KMS-11 (cell line): Measurements from ENCODE around the gene PPP2R3B.

Experiments used
- H2AFZ ChIP-seq: fragments of 200-600 bp; sonication (generic); 2 replicates; pipeline ENCODE4 v1.6.1; 2016; ENCODE audit warnings: antibody characterized with exemption, mixed run types, low read depth
- H3K27ac ChIP-seq: fragments of 200-600 bp; sonication (generic); 2 replicates; pipeline ENCODE4 v1.6.1; 2016; ENCODE audit warnings: mild to moderate bottlenecking, mixed run types
- H3K27me3 ChIP-seq: fragments of 200-600 bp; sonication (generic); 2 replicates; pipeline ENCODE4 v1.6.1; 2017; ENCODE audit warnings: mild to moderate bottlenecking, low read depth, mixed run types, moderate library complexity; ENCODE audit not compliant: insufficient read depth
- H3K36me3 ChIP-seq: fragments of 200-600 bp; sonication (generic); 2 replicates; pipeline ENCODE4 v1.6.1; 2017; ENCODE audit warnings: mild to moderate bottlenecking, mixed run types; ENCODE audit not compliant: insufficient read depth
- H3K4me1 ChIP-seq: fragments of 200-600 bp; sonication (generic); 2 replicates; pipeline ENCODE4 v1.6.1; 2016; ENCODE audit warnings: mild to moderate bottlenecking, low read depth, mixed run types; ENCODE audit not compliant: poor library complexity, severe bottlenecking
- H3K4me2 ChIP-seq: fragments of 200-600 bp; sonication (generic); 2 replicates; pipeline ENCODE4 v1.7.0; 2016; ENCODE audit warnings: mild to moderate bottlenecking, mixed run types
- H3K4me3 ChIP-seq: fragments of 200-600 bp; sonication (generic); IDR thresholded peaks from 2 replicates; pipeline ENCODE4 v1.6.1; 2017; ENCODE audit warnings: low read depth, low read length, mixed read lengths; ENCODE audit not compliant: insufficient read depth
- H3K79me2 ChIP-seq: fragments of 200-600 bp; sonication (generic); 2 replicates; pipeline ENCODE4 v1.6.1; 2016; ENCODE audit warnings: low read depth, mixed run types; ENCODE audit not compliant: insufficient read depth
- H3K9ac ChIP-seq: fragments of 200-600 bp; sonication (generic); 2 replicates; pipeline ENCODE4 v1.6.1; 2016; ENCODE audit warnings: mild to moderate bottlenecking, mixed run types
- H4K20me1 ChIP-seq: fragments of 200-600 bp; sonication (generic); 2 replicates; pipeline ENCODE4 v1.6.1; 2016; ENCODE audit warnings: mild to moderate bottlenecking, mixed run types; ENCODE audit not compliant: insufficient read depth
- CTCF ChIP-seq: fragments of 200-600 bp; sonication (generic); conservative IDR thresholded peaks from 2 replicates; pipeline ENCODE4 v1.6.1; 2017; ENCODE audit warnings: low read depth, mild to moderate bottlenecking, antibody characterized with exemption, low read length, moderate library complexity, mixed read lengths

The PPP2R3B gene

DNA sequence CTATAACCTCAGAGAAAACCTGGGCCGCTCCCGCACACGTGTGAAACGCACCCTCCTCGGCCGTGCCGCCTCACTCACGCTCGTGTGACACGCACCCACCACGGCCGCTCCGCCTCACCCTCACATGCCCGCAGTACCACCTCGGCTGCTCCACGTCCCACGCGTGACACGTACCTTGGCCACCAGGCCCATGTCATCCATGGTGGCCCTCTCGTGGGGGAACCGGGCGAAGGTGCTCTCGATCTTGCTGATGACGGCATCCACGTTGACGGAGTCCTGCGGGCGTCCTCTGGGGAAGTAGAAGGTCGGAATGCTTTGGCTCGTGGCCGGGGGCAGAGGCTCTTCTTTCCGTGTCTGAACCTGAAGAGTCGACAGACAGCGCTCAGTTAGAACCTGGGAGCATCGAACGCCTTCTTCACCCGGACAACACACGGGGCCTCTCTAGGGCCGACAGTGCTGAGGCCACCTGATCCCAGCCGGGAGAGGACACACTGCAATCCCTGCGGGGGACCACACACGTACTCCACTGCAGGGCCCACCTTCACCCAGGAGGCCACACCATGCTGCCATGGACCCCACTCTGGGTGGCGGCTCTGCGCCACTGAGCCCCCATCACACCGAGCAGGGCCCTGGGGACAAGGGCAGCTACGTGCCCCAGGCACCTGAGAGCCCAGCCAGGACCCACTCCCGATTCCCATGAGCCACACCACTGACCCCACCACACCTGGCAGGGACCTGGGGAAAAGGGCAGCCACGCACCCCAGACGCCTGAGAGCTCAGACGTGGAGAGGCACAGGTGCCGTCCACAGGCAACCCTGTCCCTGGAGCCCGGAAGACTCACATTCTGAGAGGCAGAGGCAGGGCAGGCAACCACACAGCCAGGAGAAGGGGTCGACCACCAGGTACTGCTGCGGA, 25.2 kb downstream of the PPP2R3B start:
- no peaks in the 10 kb centered on the region for H3K4me1 ChIP-seq
- H3K79me2 ChIP-seq: no peaks in the 10 kb centered on the region
- no peak overlapping the region for H3K4me2 ChIP-seq
- no peak for TF ChIP-seq CTCF
- no peak overlapping the region for H3K9ac ChIP-seq
- H3K27ac ChIP-seq: no peak overlapping the region
- no peak overlapping the region for H2AFZ ChIP-seq
- H3K27me3 ChIP-seq: no peaks in the 10 kb centered on the region
- no peak overlapping the region for H3K4me3 ChIP-seq
- no peaks in the 10 kb centered on the region for H4K20me1 ChIP-seq
- H3K36me3 ChIP-seq: no peaks in the 10 kb centered on the region

- no peak overlapping the region for H3K4me3 ChIP-seq
- H3K9ac ChIP-seq: no peak overlapping the region
- no peaks in the 10 kb centered on the region for H3K79me2 ChIP-seq
- H3K4me2 ChIP-seq: no peak overlapping the region
- no peak for TF ChIP-seq CTCF
- no peak overlapping the region for H2AFZ ChIP-seq
- no peaks in the 10 kb centered on the region for H4K20me1 ChIP-seq
- no peaks in the 10 kb centered on the region for H3K27me3 ChIP-seq
- no peaks in the 10 kb centered on the region for H3K36me3 ChIP-seq
- no peak overlapping the region for H3K27ac ChIP-seq
- H3K4me1 ChIP-seq: no peaks in the 10 kb centered on the region
Observed at GRCh38 chrX:360496-361150, 26.1 kb downstream of the PPP2R3B start.

DNA sequence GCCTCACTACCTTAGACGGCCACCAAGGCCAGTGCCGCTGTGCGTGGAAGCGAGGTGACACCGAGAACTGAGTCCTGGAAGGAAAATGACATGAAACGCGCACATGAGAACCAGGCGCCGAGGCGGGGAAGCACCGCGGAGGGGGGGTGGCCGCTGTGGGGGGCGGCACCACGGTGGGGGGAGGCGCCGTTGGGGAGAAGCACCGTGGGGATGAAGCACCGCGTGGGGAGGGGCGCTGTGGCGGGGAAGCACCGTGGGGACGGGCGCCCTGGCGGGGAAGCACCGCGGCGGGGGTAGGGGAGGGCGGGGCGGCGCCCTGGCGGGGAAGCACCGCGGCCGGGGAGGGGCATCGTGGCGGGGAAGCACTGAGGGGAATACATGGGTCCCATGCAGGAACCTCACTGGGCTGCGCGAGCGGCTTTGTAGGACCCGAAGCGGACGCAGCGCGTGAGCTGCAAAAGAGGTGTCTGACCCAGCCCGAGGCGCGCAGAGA, 28.0 kb downstream of the PPP2R3B start:
- Histone ChIP-seq H3K4me1 (no peaks in the 10 kb centered on the region), H3K27me3 (no peaks in the 10 kb centered on the region), H3K79me2 (no peaks in the 10 kb centered on the region), H2AFZ (no peak overlapping the region), H4K20me1 (no peaks in the 10 kb centered on the region), H3K27ac (no peak overlapping the region), H3K9ac (no peak overlapping the region), H3K4me2 (no peak overlapping the region), H3K36me3 (no peaks in the 10 kb centered on the region), H3K4me3 (no peak overlapping the region)
- no peak for TF ChIP-seq CTCF

DNA sequence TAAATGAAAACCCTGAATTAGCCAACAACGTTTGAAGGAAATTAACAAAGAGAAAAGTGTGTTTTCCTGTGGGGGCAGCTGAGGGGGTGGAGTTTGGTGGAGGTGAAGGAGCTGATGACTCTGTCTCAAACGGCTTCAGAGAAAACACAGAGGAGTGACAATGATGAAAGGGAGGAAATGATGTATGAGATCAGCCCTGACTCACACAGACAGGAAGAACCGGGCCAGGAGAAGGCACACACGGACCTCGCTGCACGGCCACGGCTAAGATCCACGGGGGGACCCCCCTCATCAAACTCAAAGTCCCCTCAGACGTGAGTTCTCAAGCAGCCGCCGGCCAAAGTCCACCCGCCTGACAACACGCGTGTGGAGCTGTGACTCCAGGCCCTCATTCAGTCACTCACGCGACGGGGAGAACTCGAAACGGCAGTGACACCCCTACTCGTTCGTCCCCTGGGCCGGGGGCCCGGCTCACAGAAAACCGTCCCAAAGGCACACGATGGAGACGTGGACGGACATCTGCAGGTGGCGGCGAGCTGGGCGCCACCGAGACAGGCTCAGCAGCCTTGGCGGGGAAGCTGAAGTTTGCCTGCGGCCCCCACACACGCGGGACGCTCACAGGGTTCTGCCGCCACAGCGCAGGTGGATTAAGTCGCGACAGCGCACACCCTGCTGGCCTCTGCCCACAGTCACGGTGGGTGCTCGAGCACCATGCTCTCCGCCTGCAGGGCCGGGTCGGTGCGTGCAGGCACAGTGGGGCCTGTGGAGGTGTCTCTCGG, 28.8 kb downstream of the PPP2R3B start:
- Histone ChIP-seq H4K20me1 (no peaks in the 10 kb centered on the region), H3K4me1 (no peaks in the 10 kb centered on the region), H3K9ac (no peak overlapping the region), H3K4me3 (no peak overlapping the region), H3K4me2 (no peak overlapping the region), H3K27me3 (no peaks in the 10 kb centered on the region), H3K27ac (no peak overlapping the region), H3K79me2 (no peaks in the 10 kb centered on the region), H3K36me3 (no peaks in the 10 kb centered on the region), H2AFZ (no peak overlapping the region)
- no peak for TF ChIP-seq CTCF
